Gastrocnemius medialis (tissue), 4 donors: ENCODE data around the gene GRIK4.

Source experiments
- CTCF ChIP-seq, 5 experiments: fragments of 450-650 bp in 3 of 5; fragments of 200-600 bp in 2 of 5; sonication (generic) in 2 of 5; IDR thresholded peaks in 4 of 5; conservative IDR thresholded peaks in 1 of 5; 1 replicate in 4 of 5; 2 replicates in 1 of 5; pipeline ENCODE4 v1.5.1; 2016 to 2019; ENCODE audit warnings: antibody characterized with exemption in 5 of 5, mild to moderate bottlenecking in 3 of 5, moderate library complexity in 3 of 5
- POLR2A ChIP-seq, 2 donors: fragments of 450-650 bp; IDR thresholded peaks; one replicate each; pipeline ENCODE4 v1.6.1; 2017; ENCODE audit warnings: antibody characterized with exemption in 2 of 2, mild to moderate bottlenecking in 2 of 2, moderate library complexity in 2 of 2

- TF ChIP-seq CTCF (IDR thresholded peaks at IDR 0.05 in 4 of 5, conservative IDR thresholded peaks at IDR 0.05 in 1 of 5) (no peak), POLR2A (IDR thresholded peaks at IDR 0.05) (no peak)
These were observed 330.6 kb downstream of the GRIK4 start for GRCh38 chr11:120842195-120842594.
